ENCODE data around the gene LLGL1. TPM values are rescaled to one million over a fixed set of nuclear protein-coding genes. Genes with fewer than 3 reads are reported as not detected.

LLGL1 gene
- total RNA-seq, 2 donors from 2014 or later, result 66.3 to 69.3 TPM

DNA sequence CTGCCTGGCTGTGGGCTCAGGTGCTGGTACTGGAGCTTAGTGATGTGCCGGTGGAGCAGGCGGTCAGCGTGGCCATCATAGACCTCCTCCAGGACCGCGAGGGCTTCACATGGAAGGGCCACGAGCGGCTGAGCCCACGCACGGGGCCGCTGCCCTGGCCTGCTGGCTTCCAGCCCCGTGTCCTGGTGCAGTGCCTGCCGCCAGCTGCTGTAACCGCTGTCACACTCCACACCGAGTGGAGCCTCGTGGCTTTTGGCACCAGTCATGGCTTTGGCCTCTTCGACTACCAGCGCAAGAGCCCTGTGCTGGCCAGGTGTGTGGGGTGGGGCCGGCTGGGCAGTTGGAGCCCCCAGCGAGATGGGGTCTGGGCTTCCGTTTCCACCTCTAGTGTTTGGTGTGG is 12.0 kb downstream of the LLGL1 start:
- H3K27ac ChIP-seq (ENCODE audit: low read depth, low read length), result no peak overlapping the region
- H3K36me3 ChIP-seq (ENCODE audit: control insufficient read depth, insufficient read depth, low read length), result peaks cover 28% of the 10 kb centered on the region
- no peaks in the 10 kb centered on the region for H3K27me3 ChIP-seq (ENCODE audit: control insufficient read depth, insufficient read depth, low read length, poor library complexity, severe bottlenecking)
- Mint-ChIP-seq H3K9me3 (no peaks in the 10 kb centered on the region), H3K27ac (no peak overlapping the region), H3K27me3 (ENCODE audit: insufficient read depth) (no peaks in the 10 kb centered on the region), H3K4me1 (no peaks in the 10 kb centered on the region), H3K36me3 (ENCODE audit: low read depth) (peaks cover 42% of the 10 kb centered on the region), H3K4me3 (no peak overlapping the region)
- TF ChIP-seq, protein P1, sequence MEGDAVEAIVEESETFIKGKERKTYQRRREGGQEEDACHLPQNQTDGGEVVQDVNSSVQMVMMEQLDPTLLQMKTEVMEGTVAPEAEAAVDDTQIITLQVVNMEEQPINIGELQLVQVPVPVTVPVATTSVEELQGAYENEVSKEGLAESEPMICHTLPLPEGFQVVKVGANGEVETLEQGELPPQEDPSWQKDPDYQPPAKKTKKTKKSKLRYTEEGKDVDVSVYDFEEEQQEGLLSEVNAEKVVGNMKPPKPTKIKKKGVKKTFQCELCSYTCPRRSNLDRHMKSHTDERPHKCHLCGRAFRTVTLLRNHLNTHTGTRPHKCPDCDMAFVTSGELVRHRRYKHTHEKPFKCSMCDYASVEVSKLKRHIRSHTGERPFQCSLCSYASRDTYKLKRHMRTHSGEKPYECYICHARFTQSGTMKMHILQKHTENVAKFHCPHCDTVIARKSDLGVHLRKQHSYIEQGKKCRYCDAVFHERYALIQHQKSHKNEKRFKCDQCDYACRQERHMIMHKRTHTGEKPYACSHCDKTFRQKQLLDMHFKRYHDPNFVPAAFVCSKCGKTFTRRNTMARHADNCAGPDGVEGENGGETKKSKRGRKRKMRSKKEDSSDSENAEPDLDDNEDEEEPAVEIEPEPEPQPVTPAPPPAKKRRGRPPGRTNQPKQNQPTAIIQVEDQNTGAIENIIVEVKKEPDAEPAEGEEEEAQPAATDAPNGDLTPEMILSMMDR (conservative IDR thresholded peaks at IDR 0.05), result no peak
- no peak for DNase-seq
- no peak overlapping the region for H3K4me3 ChIP-seq (ENCODE audit: low read length)
- 93 to 96% methylated on average over 11 to 20 of the region's 20 CpGs for WGBS, 2 experiments (ENCODE audit: insufficient coverage in 1 of 2, insufficient read length in 1 of 2)
- H3K4me1 ChIP-seq (ENCODE audit: control insufficient read depth, insufficient read depth, low read length), result no peaks in the 10 kb centered on the region
- no peaks in the 10 kb centered on the region for H3K9me3 ChIP-seq (ENCODE audit: control insufficient read depth, low read length)
- H3K9ac ChIP-seq (ENCODE audit: extremely low read depth, low read length, poor library complexity, severe bottlenecking), result no peak overlapping the region

DNA sequence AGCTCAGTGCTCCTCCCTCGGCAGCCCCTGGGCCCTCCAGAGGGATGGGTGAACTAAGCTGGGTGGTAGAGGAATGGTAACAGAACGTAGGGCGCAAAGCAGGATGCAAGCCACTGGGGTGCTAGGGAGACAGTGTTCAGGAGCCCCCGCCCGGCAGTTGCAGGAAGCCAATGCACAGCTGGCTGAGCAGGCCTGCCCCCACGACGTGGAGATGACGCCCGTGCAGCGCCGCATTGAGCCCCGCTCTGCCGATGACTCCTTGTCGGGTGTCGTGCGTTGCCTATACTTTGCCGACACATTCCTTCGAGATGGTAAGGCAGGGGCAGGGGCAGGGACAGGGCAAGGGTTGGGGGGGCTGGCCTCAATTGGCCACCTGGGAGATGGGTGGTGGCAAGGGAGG is 12.9 kb downstream of the LLGL1 start:
- H3K27ac Mint-ChIP-seq, result no peak overlapping the region
- Histone ChIP-seq H3K27ac (ENCODE audit: low read depth, low read length) (no peak overlapping the region), H3K4me1 (ENCODE audit: control insufficient read depth, insufficient read depth, low read length) (no peaks in the 10 kb centered on the region), H3K4me3 (ENCODE audit: low read length) (no peak overlapping the region), H3K27me3 (ENCODE audit: control insufficient read depth, insufficient read depth, low read length, poor library complexity, severe bottlenecking) (no peaks in the 10 kb centered on the region), H3K36me3 (ENCODE audit: control insufficient read depth, insufficient read depth, low read length) (peaks cover 20% of the 10 kb centered on the region), H3K9ac (ENCODE audit: extremely low read depth, low read length, poor library complexity, severe bottlenecking) (no peak overlapping the region), H3K9me3 (ENCODE audit: control insufficient read depth, low read length) (no peaks in the 10 kb centered on the region)
- peaks cover 47% of the 10 kb centered on the region for H3K36me3 Mint-ChIP-seq (ENCODE audit: low read depth)
- no peaks in the 10 kb centered on the region for H3K9me3 Mint-ChIP-seq
- no peak overlapping the region for H3K4me3 Mint-ChIP-seq
- 94 to 96% methylated on average over 12 to 18 of the region's 18 CpGs for WGBS, 2 experiments (ENCODE audit: insufficient coverage in 1 of 2, insufficient read length in 1 of 2)
- no peaks in the 10 kb centered on the region for H3K4me1 Mint-ChIP-seq
- TF ChIP-seq, protein P1 (conservative IDR thresholded peaks at IDR 0.05), result no peak
- no peak for DNase-seq
- H3K27me3 Mint-ChIP-seq (ENCODE audit: insufficient read depth), result no peaks in the 10 kb centered on the region

DNA sequence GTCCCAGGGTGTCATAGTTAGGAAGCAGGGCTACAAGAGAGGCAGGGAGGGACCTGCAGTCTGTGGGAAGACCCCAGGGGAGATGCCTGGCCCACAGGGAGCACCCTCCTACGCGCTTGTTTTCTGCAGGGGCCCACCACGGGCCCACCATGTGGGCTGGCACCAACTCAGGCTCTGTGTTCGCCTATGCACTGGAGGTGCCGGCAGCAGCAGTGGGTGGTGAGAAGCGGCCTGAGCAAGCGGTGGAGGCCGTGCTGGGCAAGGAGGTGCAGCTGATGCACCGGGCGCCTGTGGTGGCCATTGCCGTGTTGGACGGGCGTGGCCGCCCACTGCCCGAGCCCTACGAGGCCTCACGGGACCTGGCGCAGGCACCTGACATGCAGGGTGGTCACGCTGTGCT is 15.0 kb downstream of the LLGL1 start:
- Mint-ChIP-seq H3K36me3 (ENCODE audit: low read depth) (peaks cover 53% of the 10 kb centered on the region), H3K4me3 (no peak overlapping the region), H3K9me3 (no peaks in the 10 kb centered on the region), H3K27me3 (ENCODE audit: insufficient read depth) (no peaks in the 10 kb centered on the region), H3K27ac (no peak overlapping the region), H3K4me1 (no peaks in the 10 kb centered on the region)
- no peak for DNase-seq
- TF ChIP-seq, protein P1 (conservative IDR thresholded peaks at IDR 0.05), result no peak
- Histone ChIP-seq H3K9me3 (ENCODE audit: control insufficient read depth, low read length) (no peaks in the 10 kb centered on the region), H3K27ac (ENCODE audit: low read depth, low read length) (no peak overlapping the region), H3K4me1 (ENCODE audit: control insufficient read depth, insufficient read depth, low read length) (no peaks in the 10 kb centered on the region), H3K36me3 (ENCODE audit: control insufficient read depth, insufficient read depth, low read length) (peaks cover 29% of the 10 kb centered on the region), H3K4me3 (ENCODE audit: low read length) (no peak overlapping the region), H3K27me3 (ENCODE audit: control insufficient read depth, insufficient read depth, low read length, poor library complexity, severe bottlenecking) (no peaks in the 10 kb centered on the region), H3K9ac (ENCODE audit: extremely low read depth, low read length, poor library complexity, severe bottlenecking) (no peak overlapping the region)
- WGBS, 2 experiments (ENCODE audit: insufficient coverage in 1 of 2, insufficient read length in 1 of 2), result 92 to 96% methylated on average over 18 to 19 of the region's 19 CpGs

All from endodermal cell (in vitro differentiated cells).